Keratinocyte (primary cell): Measurements from ENCODE around the gene TSPEAR.

ENCODE experiments used
- CTCF ChIP-seq, 3 experiments: IDR thresholded peaks in 1 of 3; conservative IDR thresholded peaks in 1 of 3; optimal IDR thresholded peaks in 1 of 3; 2 replicates in 2 of 3; 3 replicates in 1 of 3; pipeline versions ENCODE3 to v1.5.1; 2011; ENCODE audit warnings: low read length in 3 of 3, mild to moderate bottlenecking in 3 of 3, moderate library complexity in 2 of 3, control low read depth in 1 of 3, inconsistent platforms in 1 of 3; ENCODE audit not compliant: insufficient read depth in 2 of 3; ENCODE audit errors: extremely low read depth in 1 of 3
- EZH2 ChIP-seq: IDR thresholded peaks from one replicate; pipeline ENCODE4 v1.6.1; 2012; ENCODE audit warnings: inconsistent platforms, mild to moderate bottlenecking, low read length, moderate library complexity

- TF ChIP-seq EZH2 (no peak), CTCF (optimal IDR thresholded peaks at IDR 0.05 in 1 of 3, IDR thresholded peaks at IDR 0.05 in 1 of 3, conservative IDR thresholded peaks at IDR 0.05 in 1 of 3; ENCODE audit: extremely low read depth in 1 of 3, insufficient read depth in 2 of 3, low read length in 3 of 3) (no peak)
These were observed 135.9 kb downstream of the TSPEAR start for GRCh38 chr21:44575307-44576024.
